Thoracic aorta (tissue), 2 donors: ENCODE results near the gene HIGD2A. TPM values are rescaled to one million over a fixed set of nuclear protein-coding genes. Genes with fewer than 3 reads are reported as not detected.

Experiments used
- ATAC-seq: fragments of 150-250 bp; one replicate; pipeline ENCODE4 v1.8.0; 2017; ENCODE audit warnings: low read depth; ENCODE audit not compliant: insufficient number of reproducible peaks, low FRiP score
- DNase-seq: peaks from one replicate; pipeline ENCODE4 v3.0.0-alpha.2; 2020; ENCODE audit warnings: low spot score
- H3K27ac ChIP-seq, 2 donors: fragments of 200-600 bp; sonication (generic); 1 replicate in 1 of 2; 2 replicates in 1 of 2; pipeline ENCODE4 v1.5.1; 2016; ENCODE audit warnings: mild to moderate bottlenecking in 2 of 2, moderate library complexity in 2 of 2
- H3K27me3 ChIP-seq: fragments of 200-600 bp; sonication (generic); replicated peaks from 2 replicates; pipeline ENCODE4 v1.6.0; 2016; ENCODE audit warnings: mild to moderate bottlenecking; ENCODE audit not compliant: insufficient read depth
- H3K36me3 ChIP-seq: fragments of 200-600 bp; sonication (generic); one replicate; pipeline ENCODE4 v1.5.1; 2016
- H3K4me1 ChIP-seq, 2 donors: fragments of 200-600 bp; sonication (generic); 1 replicate in 1 of 2; 2 replicates in 1 of 2; pipeline versions ENCODE4 v1.5.1 to v1.6.0; 2016; ENCODE audit warnings: low read depth in 2 of 2, mild to moderate bottlenecking in 1 of 2; ENCODE audit not compliant: control insufficient read depth in 1 of 2
- H3K4me3 ChIP-seq: fragments of 200-600 bp; sonication (generic); 2 replicates; pipeline ENCODE4 v1.5.1; 2016; ENCODE audit warnings: mild to moderate bottlenecking
- H3K9me3 ChIP-seq: fragments of 200-600 bp; sonication (generic); 2 replicates; pipeline ENCODE4 v1.5.1; 2016
- total RNA-seq, 2 donors: library from RNA; depleted of rRNA; stranded (reverse); fragments of >200 nt; gene quantifications; one replicate each; pipeline versions ENCODE4 v1.1.0 to v1.2.3, GENCODE V29; 2016
- TF ChIP-seq, protein P1 (sequence below): fragments of 200-600 bp; sonication (generic); IDR thresholded peaks from one replicate; pipeline ENCODE4 v1.5.1; 2019; ENCODE audit warnings: antibody characterized with exemption

Gene HIGD2A
- total RNA-seq, 2 donors from 2014 or later: 45.2 to 57.5 TPM

DNA sequence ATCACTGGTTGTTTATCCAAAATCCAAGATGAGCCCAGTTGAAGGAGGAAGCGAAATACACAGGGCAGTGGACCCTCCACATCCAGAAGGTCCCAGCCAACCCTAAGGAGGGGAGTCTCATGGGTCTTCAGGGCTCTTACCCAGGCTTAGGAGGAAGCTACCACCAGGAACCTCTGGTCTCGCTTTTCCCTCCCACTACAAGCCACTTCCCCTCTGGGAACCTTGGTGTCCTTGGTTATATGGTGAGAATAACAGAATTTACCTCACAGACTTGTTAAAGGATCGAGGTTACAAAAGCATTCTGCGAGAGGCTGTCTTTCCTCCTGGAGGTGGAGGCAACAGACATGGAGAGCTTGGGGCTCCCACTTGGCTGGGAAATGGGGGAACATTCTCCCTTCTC lies 3.4 kb downstream of the HIGD2A start:
- Histone ChIP-seq H3K9me3 (no peaks in the 10 kb centered on the region), H3K36me3 (peaks cover 22% of the 10 kb centered on the region), H3K27ac (no peak overlapping the region), H3K27me3 (no peaks in the 10 kb centered on the region), H3K4me1 (peaks cover 9 to 19% of the 10 kb centered on the region in 2 donors), H3K4me3 (no peak overlapping the region)
- TF ChIP-seq, protein P1, sequence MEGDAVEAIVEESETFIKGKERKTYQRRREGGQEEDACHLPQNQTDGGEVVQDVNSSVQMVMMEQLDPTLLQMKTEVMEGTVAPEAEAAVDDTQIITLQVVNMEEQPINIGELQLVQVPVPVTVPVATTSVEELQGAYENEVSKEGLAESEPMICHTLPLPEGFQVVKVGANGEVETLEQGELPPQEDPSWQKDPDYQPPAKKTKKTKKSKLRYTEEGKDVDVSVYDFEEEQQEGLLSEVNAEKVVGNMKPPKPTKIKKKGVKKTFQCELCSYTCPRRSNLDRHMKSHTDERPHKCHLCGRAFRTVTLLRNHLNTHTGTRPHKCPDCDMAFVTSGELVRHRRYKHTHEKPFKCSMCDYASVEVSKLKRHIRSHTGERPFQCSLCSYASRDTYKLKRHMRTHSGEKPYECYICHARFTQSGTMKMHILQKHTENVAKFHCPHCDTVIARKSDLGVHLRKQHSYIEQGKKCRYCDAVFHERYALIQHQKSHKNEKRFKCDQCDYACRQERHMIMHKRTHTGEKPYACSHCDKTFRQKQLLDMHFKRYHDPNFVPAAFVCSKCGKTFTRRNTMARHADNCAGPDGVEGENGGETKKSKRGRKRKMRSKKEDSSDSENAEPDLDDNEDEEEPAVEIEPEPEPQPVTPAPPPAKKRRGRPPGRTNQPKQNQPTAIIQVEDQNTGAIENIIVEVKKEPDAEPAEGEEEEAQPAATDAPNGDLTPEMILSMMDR: no peak
- no peak for DNase-seq
- ATAC-seq: no peak

DNA sequence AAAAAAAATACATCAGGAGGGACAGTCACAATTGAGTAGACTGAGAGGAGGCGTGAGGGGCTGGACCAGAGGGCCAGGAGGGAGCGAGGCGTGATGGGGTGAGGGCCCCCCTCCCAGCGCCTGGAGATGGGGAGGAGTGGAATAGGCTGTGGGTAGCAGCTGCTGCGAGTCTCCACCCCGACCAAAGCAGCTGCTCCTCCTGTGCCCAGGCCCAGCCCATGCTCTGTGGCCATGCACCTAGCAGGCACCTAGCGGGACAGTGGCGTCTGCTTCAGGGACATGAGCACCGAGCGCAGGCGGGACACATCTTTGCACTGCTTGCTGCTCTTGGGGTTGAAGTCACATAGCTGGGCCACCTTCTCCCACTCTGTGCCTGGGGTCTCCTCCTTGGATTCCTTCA lies 4.0 kb downstream of the HIGD2A start:
- no peak overlapping the region for H3K4me3 ChIP-seq
- H3K27me3 ChIP-seq: no peaks in the 10 kb centered on the region
- no peak overlapping the region for H3K27ac ChIP-seq
- ATAC-seq (no peak), DNase-seq (no peak)
- H3K4me1 ChIP-seq: peaks cover 7 to 14% of the 10 kb centered on the region in 2 donors
- H3K9me3 ChIP-seq: no peaks in the 10 kb centered on the region
- H3K36me3 ChIP-seq: peaks cover 23% of the 10 kb centered on the region
- TF ChIP-seq, protein P1: no peak

DNA sequence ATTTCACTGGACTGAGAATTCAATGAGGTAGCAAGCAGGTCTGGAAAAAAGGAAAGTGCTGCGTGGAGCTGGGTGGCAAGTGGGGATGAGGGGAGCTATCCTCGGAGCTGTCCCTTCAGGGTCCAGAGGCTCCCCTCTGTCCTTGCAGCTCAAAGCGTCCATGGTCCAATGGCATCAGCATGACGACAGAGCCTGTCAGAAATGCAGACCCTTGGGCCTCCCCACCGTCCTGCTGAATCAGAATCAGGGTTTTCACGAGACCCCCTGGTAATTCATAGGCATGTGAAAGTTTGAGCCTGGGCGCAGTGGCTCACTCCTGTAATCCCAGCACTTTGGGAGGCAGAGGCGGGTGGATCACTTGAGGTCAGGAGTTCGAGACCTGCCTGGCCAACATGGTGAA lies 5.5 kb downstream of the HIGD2A start:
- DNase-seq (no peak), ATAC-seq (no peak)
- peaks cover 26% of the 10 kb centered on the region for H3K36me3 ChIP-seq
- no peak overlapping the region for H3K27ac ChIP-seq
- H3K4me3 ChIP-seq: no peak overlapping the region
- TF ChIP-seq, protein P1: no peak
- H3K9me3 ChIP-seq: no peaks in the 10 kb centered on the region
- no peaks in the 10 kb centered on the region for H3K27me3 ChIP-seq
- peaks cover 4 to 8% of the 10 kb centered on the region in 2 donors for H3K4me1 ChIP-seq

DNA sequence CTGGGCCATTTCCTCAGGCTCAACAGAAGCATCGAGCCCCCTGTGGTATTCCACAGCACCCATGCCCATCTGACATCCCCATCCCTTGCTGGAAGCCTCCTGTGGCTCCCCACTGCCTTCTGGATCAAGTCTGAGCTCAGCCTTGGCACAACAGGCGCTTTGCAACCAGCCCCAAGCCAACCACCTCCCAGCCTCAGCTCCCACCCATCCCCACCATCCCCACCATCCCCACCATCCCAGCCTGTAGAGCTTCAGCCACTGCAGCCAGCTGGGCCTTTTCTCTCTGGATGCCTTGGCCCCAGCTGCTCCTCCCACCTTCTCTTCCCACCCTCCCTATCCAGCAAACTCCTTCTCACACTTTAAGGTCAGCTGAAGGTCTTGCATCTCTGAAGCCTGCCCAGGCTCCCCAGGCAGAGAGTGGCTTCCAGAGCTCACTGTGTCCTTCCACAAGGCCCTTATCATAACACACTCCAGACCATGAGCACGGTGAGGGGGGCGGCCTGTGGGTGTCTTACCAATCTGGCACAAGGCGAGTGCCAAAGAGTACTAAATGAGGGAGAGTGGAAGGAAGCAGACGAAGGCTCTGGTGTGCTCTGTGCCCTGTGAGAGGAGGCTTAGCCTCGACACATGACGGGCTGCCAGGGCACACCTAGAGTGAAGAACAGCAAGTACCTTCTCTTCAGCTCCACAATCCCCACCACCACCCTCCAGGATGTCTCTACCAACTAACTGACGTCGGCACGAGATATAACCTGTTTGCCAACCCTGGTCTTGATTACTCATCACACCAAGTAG lies 6.5 kb downstream of the HIGD2A start:
- Histone ChIP-seq H3K4me1 (peaks cover 0 to 2% of the 10 kb centered on the region in 2 donors), H3K36me3 (peaks cover 26% of the 10 kb centered on the region), H3K27me3 (no peaks in the 10 kb centered on the region), H3K9me3 (no peaks in the 10 kb centered on the region), H3K27ac (no peak overlapping the region), H3K4me3 (no peak overlapping the region)
- ATAC-seq (no peak), DNase-seq (no peak)
- TF ChIP-seq, protein P1: no peak

DNA sequence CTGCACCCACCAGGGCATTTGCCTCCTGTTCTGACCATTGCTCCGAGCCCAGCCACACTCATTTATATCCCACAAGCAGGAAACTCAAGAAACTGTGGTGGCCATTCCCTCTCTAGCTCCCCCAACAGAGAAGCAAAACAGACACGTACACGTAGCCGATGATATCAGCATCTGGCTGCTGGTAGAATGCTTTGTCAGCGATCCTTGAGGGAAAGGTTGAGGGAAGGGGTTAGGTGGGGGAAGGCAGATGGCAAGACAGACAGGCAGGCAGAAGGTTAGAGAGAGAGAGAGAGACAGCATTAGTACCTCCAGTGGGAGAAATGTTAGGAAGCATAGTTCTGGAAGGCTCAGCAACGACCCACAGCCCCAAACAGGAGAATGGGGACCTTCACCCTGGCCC lies 7.8 kb downstream of the HIGD2A start:
- Histone ChIP-seq H3K27ac (no peak overlapping the region), H3K27me3 (no peaks in the 10 kb centered on the region), H3K4me1 (no peaks in the 10 kb centered on the region), H3K36me3 (peaks cover 25% of the 10 kb centered on the region), H3K4me3 (no peak overlapping the region), H3K9me3 (no peaks in the 10 kb centered on the region)
- ATAC-seq (no peak), DNase-seq (no peak)
- TF ChIP-seq, protein P1: no peak
